Measurements from ENCODE around the gene DIDO1. TPM values are rescaled to one million over a fixed set of nuclear protein-coding genes. Genes with fewer than 3 reads are reported as not detected.

Gene DIDO1
- total and polyA plus RNA-seq, 2 of the 13 experiments (the other 11 are each of a cell fraction or from before 2014, with no cell fraction given) = 75.0 to 75.1 TPM

GRCh38 chr20:62875419-62876361 is 50.6 kb downstream of the DIDO1 start (continued):
- TF ChIP-seq ZNF407 (CRISPR knock-in tag; IDR thresholded peaks at IDR 0.05; ENCODE audit: not compliant biosample characterization) (peak; percentile 15), TBL1XR1 (IDR thresholded peaks at IDR 0.05; ENCODE audit: borderline replicate concordance, low read length, partially characterized antibody) (no peak), GMEB1 (CRISPR knock-in tag; IDR thresholded peaks at IDR 0.05; ENCODE audit: borderline replicate concordance) (peak; percentile 42; the same call in 1 of the 2 replicates), HNF4G (IDR thresholded peaks at IDR 0.05; ENCODE audit: borderline replicate concordance, low read depth, low read length) (0 out of 2 replicates have a peak, but pooled peaks have one; percentile 43), HNF4G (CRISPR knock-in tag; IDR thresholded peaks at IDR 0.05; ENCODE audit: borderline replicate concordance, low read depth) (no peak), ZNF652 (CRISPR knock-in tag; IDR thresholded peaks at IDR 0.05; ENCODE audit: borderline replicate concordance, low read depth) (no peak), NONO (IDR thresholded peaks at IDR 0.05) (no peak), NONO (CRISPR knock-in tag; conservative IDR thresholded peaks at IDR 0.05) (peak; percentile 58), ZNF484 (CRISPR knock-in tag; IDR thresholded peaks at IDR 0.05; ENCODE audit: borderline replicate concordance, low read depth) (no peak), AGO2 (optimal IDR thresholded peaks at IDR 0.05; ENCODE audit: low read depth, low read length) (no peak), ZNF276 (CRISPR knock-in tag; IDR thresholded peaks at IDR 0.05; ENCODE audit: low read depth) (0 out of 2 replicates have a peak, but pooled peaks have one; percentile 43), ISL2 (CRISPR knock-in tag; IDR thresholded peaks at IDR 0.05) (no peak), ZNF264 (CRISPR knock-in tag; IDR thresholded peaks at IDR 0.05) (0 out of 2 replicates have a peak, but pooled peaks have one; percentile 49), PHB2 (IDR thresholded peaks at IDR 0.05; ENCODE audit: partially characterized antibody) (no peak), LBX2 (CRISPR knock-in tag; IDR thresholded peaks at IDR 0.05; ENCODE audit: borderline replicate concordance) (no peak)

Measured in HepG2 (cell line).